ENCODE measurements around the gene C12orf76. TPM values are rescaled to one million over a fixed set of nuclear protein-coding genes. Genes with fewer than 3 reads are reported as not detected.

C12orf76 gene
- total RNA-seq, 1 donor from 2014 or later, result 24.8 TPM

GRCh38 chr12:109994401-109995175, 53.7 kb downstream of the C12orf76 start:
- Mint-ChIP-seq H3K9me3 (no peaks in the 10 kb centered on the region), H3K27me3 (no peaks in the 10 kb centered on the region), H3K36me3 (ENCODE audit: low read depth) (peaks cover 34% of the 10 kb centered on the region), H3K4me1 (peaks cover 75% of the 10 kb centered on the region), H3K27ac (peak overlapping the region; percentile 95), H3K4me3 (peak overlapping the region; percentile 96)
- no peak for ATAC-seq (ENCODE audit: low read depth)
- intact Hi-C loops (cut with micrococcal nuclease), result loop anchor here (5.0 to 10.0 kb wide), 2 partner anchors 112 to 1410 kb away; partner anchors contain the start of genes GLTP and SH2B3
- ChIA-PET POLR2A (interaction anchor here (0.8 to 13.7 kb wide), 6 partner anchors 9 to 54 kb away, joined by 3 to 251 read pairs (median 8); partner anchors contain the start of gene C12orf76), CTCF (interaction anchor here (1.5 kb wide), 1 partner anchor 20 kb away, joined by 5 read pairs; no protein-coding TSS in a partner anchor)
- DNase-seq, result no peak
- no peak for TF ChIP-seq CTCF (IDR thresholded peaks at IDR 0.05)

GRCh38 chr12:109993091-109993490, 55.2 kb downstream of the C12orf76 start:
- DNase-seq (no peak), ATAC-seq (ENCODE audit: low read depth) (no peak)
- ChIA-PET POLR2A (interaction anchor here (0.5 to 13.7 kb wide), 3 partner anchors 20 to 438 kb away, joined by 4 to 251 read pairs (median 4); no protein-coding TSS in a partner anchor), CTCF (interaction anchor here (1.1 to 1.2 kb wide), 2 partner anchors 22 to 45 kb away, joined by 3 read pairs; no protein-coding TSS in a partner anchor)
- Mint-ChIP-seq H3K9me3 (no peaks in the 10 kb centered on the region), H3K36me3 (ENCODE audit: low read depth) (peaks cover 43% of the 10 kb centered on the region), H3K27me3 (no peaks in the 10 kb centered on the region), H3K27ac (peak overlapping the region; percentile 54), H3K4me3 (no peak overlapping the region), H3K4me1 (peaks cover 69% of the 10 kb centered on the region)
- intact Hi-C loops (cut with micrococcal nuclease), result loop anchor here (10.0 kb wide), 1 partner anchor 1412 kb away; the partner anchor contains the start of gene SH2B3
- TF ChIP-seq CTCF (IDR thresholded peaks at IDR 0.05), result no peak

- Mint-ChIP-seq H3K27ac (peak overlapping the region; percentile 71), H3K36me3 (ENCODE audit: low read depth) (peaks cover 50% of the 10 kb centered on the region), H3K4me1 (peaks cover 57% of the 10 kb centered on the region), H3K27me3 (no peaks in the 10 kb centered on the region), H3K4me3 (no peak overlapping the region), H3K9me3 (no peaks in the 10 kb centered on the region)
- DNase-seq (no peak), ATAC-seq (ENCODE audit: low read depth) (no peak)
- intact Hi-C loops (cut with micrococcal nuclease), result loop anchor here (10.0 kb wide), 1 partner anchor 1413 kb away; the partner anchor contains the start of gene SH2B3
- no peak for TF ChIP-seq CTCF (IDR thresholded peaks at IDR 0.05)
- POLR2A ChIA-PET, result interaction anchor here (0.7 to 13.7 kb wide), 2 partner anchors 11 to 21 kb away, joined by 6 to 251 read pairs; no protein-coding TSS in a partner anchor
- CTCF ChIA-PET, result interaction anchor here (0.6 kb wide), 1 partner anchor 33 kb away, joined by 4 read pairs; no protein-coding TSS in a partner anchor
These were observed 56.7 kb downstream of the C12orf76 start for GRCh38 chr12:109991586-109991985.

Other genes starting within 250 kb of the C12orf76 start
- not detected in 2 replicates for gene TRPV4, start 215.1 kb downstream of the C12orf76 start, total RNA-seq
- 26.5 and 30.0 TPM in 2 replicates for gene GLTP, start 168.0 kb downstream of the C12orf76 start, total RNA-seq
- 26.0 and 28.3 TPM in 2 replicates for gene TCHP, start 148.2 kb downstream of the C12orf76 start, total RNA-seq
- gene GIT2, start 52.2 kb downstream of the C12orf76 start, total RNA-seq, result 89.2 and 107 TPM in 2 replicates
- 121 and 135 TPM in 2 replicates for gene ANKRD13A, start 49.1 kb downstream of the C12orf76 start, total RNA-seq
- gene IFT81, start 75.8 kb upstream of the C12orf76 start, total RNA-seq, result 4.3 and 4.4 TPM in 2 replicates
- 94.8 and 100 TPM in 2 replicates for gene ATP2A2, start 232.7 kb upstream of the C12orf76 start, total RNA-seq

Data from activated B cell treated with CpG ODN at 0.5 μM for 24 hours (primary cell).